GM19099 (cell line): ENCODE measurements around the gene ULBP3.

Experiments
- POLR2A ChIP-seq: IDR thresholded peaks from 3 replicates; pipeline ENCODE4 v1.6.1; 2011; ENCODE audit warnings: low read depth; ENCODE audit not compliant: insufficient read length; ENCODE audit errors: extremely low read depth

Gene ULBP3

GRCh38 chr6:150033207-150033771 lies 35.6 kb downstream of the ULBP3 start:
- TF ChIP-seq POLR2A = no peak

GRCh38 chr6:150032598-150032997 lies 36.3 kb downstream of the ULBP3 start:
- no peak for TF ChIP-seq POLR2A

- no peak for TF ChIP-seq POLR2A
Observed at GRCh38 chr6:150030611-150031010, 38.3 kb downstream of the ULBP3 start.

- no peak for TF ChIP-seq POLR2A
Observed at GRCh38 chr6:150029749-150030148, 39.2 kb downstream of the ULBP3 start.

GRCh38 chr6:150029276-150029675 lies 39.6 kb downstream of the ULBP3 start:
- TF ChIP-seq POLR2A = no peak

GRCh38 chr6:150028799-150029198 lies 40.1 kb downstream of the ULBP3 start:
- TF ChIP-seq POLR2A = no peak

- TF ChIP-seq POLR2A = no peak
Observed at GRCh38 chr6:150027806-150028565, 40.9 kb downstream of the ULBP3 start.

- no peak for TF ChIP-seq POLR2A
Observed at GRCh38 chr6:150026976-150027805, 41.7 kb downstream of the ULBP3 start.

GRCh38 chr6:150025201-150025917 lies 43.6 kb downstream of the ULBP3 start, which contains the start of gene RAET1L:
RAET1L (minus strand) TSS chr6:150025532; CDS start chr6:150025471, 61 bp downstream.
- no peak for TF ChIP-seq POLR2A

- TF ChIP-seq POLR2A = no peak
Observed at GRCh38 chr6:150024646-150025155, 44.2 kb downstream of the ULBP3 start.

GRCh38 chr6:150018846-150019580 lies 49.9 kb downstream of the ULBP3 start:
- TF ChIP-seq POLR2A = no peak

GRCh38 chr6:150016324-150017185 lies 52.4 kb downstream of the ULBP3 start:
- no peak for TF ChIP-seq POLR2A
